Retinal pigment epithelial cell (primary cell): ENCODE results near the gene DNAH17.
A peak's percentile ranks its signal among the peaks of the same experiment; 100 is the strongest.

Experiments
- DNase-seq: peaks from one replicate; pipeline ENCODE4 v3.0.0-alpha.2; 2010; ENCODE audit warnings: low read depth
- H3K4me3 ChIP-seq: 2 replicates; pipeline ENCODE4 v1.5.1; 2011; ENCODE audit warnings: mild to moderate bottlenecking, low read length, control low read depth, moderate library complexity
- TF ChIP-seq, protein P1 (sequence below): conservative IDR thresholded peaks from 2 replicates; pipeline ENCODE4 v1.5.1; 2011; ENCODE audit warnings: low read depth, low read length, control low read depth, inconsistent platforms

The DNAH17 gene

GRCh38 chr17:78379131-78379491 lies 198.1 kb downstream of the DNAH17 start:
- DNase-seq: peak; percentile 31
- TF ChIP-seq, protein P1, sequence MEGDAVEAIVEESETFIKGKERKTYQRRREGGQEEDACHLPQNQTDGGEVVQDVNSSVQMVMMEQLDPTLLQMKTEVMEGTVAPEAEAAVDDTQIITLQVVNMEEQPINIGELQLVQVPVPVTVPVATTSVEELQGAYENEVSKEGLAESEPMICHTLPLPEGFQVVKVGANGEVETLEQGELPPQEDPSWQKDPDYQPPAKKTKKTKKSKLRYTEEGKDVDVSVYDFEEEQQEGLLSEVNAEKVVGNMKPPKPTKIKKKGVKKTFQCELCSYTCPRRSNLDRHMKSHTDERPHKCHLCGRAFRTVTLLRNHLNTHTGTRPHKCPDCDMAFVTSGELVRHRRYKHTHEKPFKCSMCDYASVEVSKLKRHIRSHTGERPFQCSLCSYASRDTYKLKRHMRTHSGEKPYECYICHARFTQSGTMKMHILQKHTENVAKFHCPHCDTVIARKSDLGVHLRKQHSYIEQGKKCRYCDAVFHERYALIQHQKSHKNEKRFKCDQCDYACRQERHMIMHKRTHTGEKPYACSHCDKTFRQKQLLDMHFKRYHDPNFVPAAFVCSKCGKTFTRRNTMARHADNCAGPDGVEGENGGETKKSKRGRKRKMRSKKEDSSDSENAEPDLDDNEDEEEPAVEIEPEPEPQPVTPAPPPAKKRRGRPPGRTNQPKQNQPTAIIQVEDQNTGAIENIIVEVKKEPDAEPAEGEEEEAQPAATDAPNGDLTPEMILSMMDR: no peak
- peak overlapping the region; percentile 87 for H3K4me3 ChIP-seq

- H3K4me3 ChIP-seq: peak within 1 kb of the TSS; percentile 87
- DNase-seq: no peak
- TF ChIP-seq, protein P1: no peak
Observed at GRCh38 chr17:78378225-78379130, 198.7 kb downstream of the DNAH17 start, which contains the start of gene PGS1. Gene PGS1 (plus strand): TSS chr17:78378649. CDS start chr17:78378666, 17 bp downstream.

DNA sequence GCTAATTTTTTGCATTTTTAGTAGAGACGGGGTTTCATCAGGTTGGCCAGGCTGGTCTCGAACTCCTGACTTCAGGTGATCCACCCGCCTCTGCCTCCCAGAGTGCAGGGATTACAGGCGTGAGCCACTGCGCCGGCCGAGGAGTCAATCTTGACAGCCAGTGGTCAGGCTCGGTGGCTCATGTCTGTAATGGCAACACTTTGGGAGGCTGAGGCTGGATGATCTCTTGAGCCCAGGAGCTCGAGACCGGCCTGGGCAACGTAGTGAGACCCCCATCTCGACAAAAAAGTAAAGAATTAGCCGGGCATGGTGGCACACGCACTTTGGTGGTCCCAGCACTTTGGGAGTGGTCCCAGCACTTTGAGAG lies 199.4 kb downstream of the DNAH17 start:
- TF ChIP-seq, protein P1: no peak
- no peak for DNase-seq
- peak overlapping the region; percentile 87 for H3K4me3 ChIP-seq

DNA sequence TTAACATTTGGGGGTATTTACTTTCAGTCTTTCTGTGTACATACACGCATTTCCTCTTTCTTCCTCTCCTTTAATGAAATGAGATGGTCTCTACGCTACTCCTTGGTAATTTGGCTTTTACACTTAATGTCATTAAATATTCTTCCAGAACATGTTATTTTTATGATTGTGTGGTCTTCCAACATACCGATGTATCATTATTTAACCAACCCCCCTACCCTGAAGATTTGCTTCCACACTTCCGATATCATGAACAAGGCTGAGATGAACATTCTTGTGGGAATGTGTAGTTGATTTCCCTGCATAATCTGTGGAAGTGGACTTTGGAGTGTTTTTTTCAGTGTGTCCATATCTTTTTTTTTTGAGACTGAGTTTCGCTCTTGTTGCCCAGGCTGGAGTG lies 201.0 kb downstream of the DNAH17 start:
- TF ChIP-seq, protein P1: no peak
- H3K4me3 ChIP-seq: no peak overlapping the region
- no peak for DNase-seq

DNA sequence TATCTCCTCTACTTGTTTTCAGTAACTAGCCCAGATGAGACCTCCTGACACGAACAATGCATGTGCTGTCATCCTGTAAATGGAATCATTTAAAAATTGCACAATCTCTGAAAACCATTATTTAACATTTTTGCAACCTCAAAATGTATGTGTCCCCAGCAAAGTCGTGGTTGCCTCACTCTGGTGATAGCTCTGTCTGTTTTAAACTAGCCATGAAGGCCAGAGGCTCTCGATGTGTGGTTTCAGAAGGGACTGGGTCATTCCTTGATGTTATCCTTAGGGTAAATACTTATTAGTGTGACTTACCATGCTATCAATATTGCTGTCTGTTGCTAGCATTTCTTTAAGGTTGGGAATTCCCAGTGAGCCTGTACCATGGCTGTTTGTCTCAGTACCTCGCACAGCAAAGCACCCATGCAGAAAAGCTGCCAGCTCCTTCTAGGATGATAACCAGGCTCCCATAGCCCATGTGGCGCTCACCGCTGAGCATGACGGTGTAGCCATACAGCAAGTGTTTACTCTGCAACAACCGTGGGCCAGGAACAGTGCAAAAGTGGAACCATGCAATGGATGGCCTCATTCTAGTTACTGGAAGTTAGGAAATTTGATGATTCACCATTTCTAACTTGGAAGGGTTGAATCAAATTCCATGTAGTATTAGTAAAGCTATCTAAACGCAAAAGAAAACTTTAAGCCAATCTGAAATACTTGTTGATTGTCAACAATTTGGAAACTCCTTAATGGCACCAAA lies 201.6 kb downstream of the DNAH17 start:
- TF ChIP-seq, protein P1: no peak
- peak; percentile 61 for DNase-seq
- H3K4me3 ChIP-seq: no peak overlapping the region

DNA sequence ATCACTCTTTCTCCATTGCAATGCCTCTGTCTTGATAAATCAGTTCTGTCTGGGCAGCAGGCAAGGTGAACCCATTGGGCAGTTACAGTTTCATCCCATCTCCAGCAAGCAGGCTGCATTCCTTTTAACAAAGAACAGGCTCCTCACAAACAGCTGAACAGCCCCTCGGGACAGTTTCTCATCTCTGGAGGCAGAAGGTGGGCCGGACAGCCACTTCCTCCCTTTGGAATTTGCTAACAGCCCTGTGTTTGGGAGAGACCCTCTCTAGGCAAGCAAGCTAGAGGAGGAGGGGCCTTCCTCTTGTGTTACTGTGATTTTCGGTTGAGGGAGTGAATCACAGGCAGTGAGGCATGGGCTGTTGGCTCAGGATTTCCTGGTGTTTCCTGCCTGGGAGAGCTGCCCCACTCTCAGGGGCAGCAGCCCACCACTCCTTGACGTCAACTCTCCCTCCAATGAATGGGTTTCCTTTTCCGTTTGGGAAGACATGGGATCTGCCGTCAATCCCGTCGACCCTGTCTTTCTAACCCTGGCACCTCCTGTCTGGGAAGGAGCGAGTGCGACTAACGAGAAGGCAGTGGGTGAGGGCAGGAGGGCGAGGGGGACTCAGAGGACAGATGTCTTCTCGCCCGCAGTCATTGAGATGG lies 202.4 kb downstream of the DNAH17 start:
- TF ChIP-seq, protein P1: no peak
- no peak overlapping the region for H3K4me3 ChIP-seq
- no peak for DNase-seq
